DOHH2 (cell line): ENCODE results near the gene SCD.

Experiments used
- H3F3A ChIP-seq: fragments of 200-600 bp; sonication (generic), shearing (Covaris generic); 2 replicates; pipeline ENCODE4 v1.6.0; 2016; ENCODE audit warnings: antibody characterized with exemption, mild to moderate bottlenecking; ENCODE audit not compliant: control insufficient read depth, insufficient read depth
- H3K27ac ChIP-seq: fragments of 200-600 bp; sonication (generic); 2 replicates; pipeline ENCODE4 v1.5.1; 2014; ENCODE audit warnings: low read depth, mild to moderate bottlenecking, low read length, moderate library complexity
- H3K27me3 ChIP-seq: fragments of 200-600 bp; sonication (generic); 2 replicates; pipeline ENCODE4 v1.6.1; 2014; ENCODE audit warnings: mild to moderate bottlenecking, low read length, mixed read lengths; ENCODE audit not compliant: control insufficient read depth
- H3K36me3 ChIP-seq: fragments of 200-600 bp; sonication (generic); 2 replicates; pipeline ENCODE4 v1.6.1; 2014; ENCODE audit warnings: mild to moderate bottlenecking, low read length, moderate library complexity, mixed read lengths; ENCODE audit not compliant: control insufficient read depth
- H3K4me1 ChIP-seq: fragments of 200-600 bp; sonication (generic); 2 replicates; pipeline ENCODE4 v1.6.1; 2014; ENCODE audit warnings: mild to moderate bottlenecking, low read length, mixed read lengths; ENCODE audit not compliant: control insufficient read depth
- H3K4me2 ChIP-seq: fragments of 200-600 bp; sonication (generic); 2 replicates; pipeline ENCODE4 v1.6.0; 2014; ENCODE audit warnings: mild to moderate bottlenecking, low read length, moderate library complexity
- H3K4me3 ChIP-seq: fragments of 200-600 bp; sonication (generic); 2 replicates; pipeline ENCODE4 v1.5.1; 2014; ENCODE audit warnings: mild to moderate bottlenecking, low read length, mixed read lengths
- H3K79me2 ChIP-seq: fragments of 200-600 bp; sonication (generic); 2 replicates; pipeline ENCODE4 v1.6.1; 2014; ENCODE audit warnings: mild to moderate bottlenecking, low read length, mixed read lengths; ENCODE audit not compliant: control insufficient read depth
- H3K9me2 ChIP-seq: fragments of 200-600 bp; sonication (generic); replicated peaks from 2 replicates; pipeline ENCODE4 v1.6.1; 2014; ENCODE audit warnings: mild to moderate bottlenecking, low read length, mixed read lengths; ENCODE audit not compliant: control insufficient read depth
- H3K9me3 ChIP-seq: fragments of 200-600 bp; sonication (generic); 2 replicates; pipeline ENCODE4 v1.6.1; 2014; ENCODE audit warnings: antibody characterized with exemption, low read length, mixed read lengths; ENCODE audit not compliant: control insufficient read depth, insufficient read depth
- H4K20me1 ChIP-seq: fragments of 200-600 bp; sonication (generic); 2 replicates; pipeline ENCODE4 v1.6.0; 2014; ENCODE audit warnings: low read depth, mild to moderate bottlenecking, antibody characterized with exemption, low read length, moderate library complexity; ENCODE audit not compliant: control insufficient read depth, insufficient read depth
- EZH2phosphoT487 ChIP-seq: fragments of 200-600 bp; sonication (generic); IDR thresholded peaks from 2 replicates; pipeline ENCODE4 v1.6.1; 2017; ENCODE audit warnings: borderline replicate concordance, mild to moderate bottlenecking, antibody characterized with exemption, low read length, moderate library complexity, mixed read lengths
- TF ChIP-seq, protein P1 (sequence below): fragments of 200-600 bp; sonication (generic); IDR thresholded peaks from one replicate; pipeline ENCODE4 v1.5.1; 2014; ENCODE audit warnings: antibody characterized with exemption, mild to moderate bottlenecking, low read depth, low read length; ENCODE audit not compliant: poor library complexity, severe bottlenecking

The SCD gene

DNA sequence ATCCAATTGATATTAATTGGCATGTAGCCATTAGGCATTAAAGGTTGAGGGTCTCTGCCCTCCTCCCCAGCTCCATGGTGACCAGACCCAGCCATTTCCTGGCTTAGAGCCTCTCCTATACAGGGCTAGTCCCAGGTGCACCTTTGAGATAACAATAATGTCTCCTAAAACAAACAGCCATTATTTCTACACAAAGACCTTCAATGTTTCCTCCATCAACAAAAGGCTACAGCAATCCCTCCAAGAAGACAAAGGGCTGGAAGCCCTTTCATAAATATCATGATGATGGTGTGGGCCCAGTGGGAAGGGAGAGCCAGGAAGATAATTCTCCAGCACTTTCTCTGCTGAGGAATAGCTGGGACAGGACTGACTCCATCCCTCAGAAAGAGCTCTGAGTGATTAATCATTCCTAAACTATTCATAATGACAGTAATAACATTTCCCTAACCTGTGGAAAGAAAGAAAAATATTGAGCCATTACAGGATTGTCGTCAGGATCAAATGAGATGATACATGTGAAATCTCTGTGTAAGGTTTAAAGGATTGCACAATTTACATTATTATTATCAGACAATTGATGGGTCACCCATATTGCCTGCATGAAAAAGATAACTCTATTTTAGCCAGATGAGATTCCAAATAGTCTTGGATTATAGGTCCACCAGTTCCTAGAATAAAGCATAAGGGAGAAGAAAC lies 27.2 kb upstream of the SCD start:
- no peaks in the 10 kb centered on the region for H3K4me1 ChIP-seq
- TF ChIP-seq, protein P1, sequence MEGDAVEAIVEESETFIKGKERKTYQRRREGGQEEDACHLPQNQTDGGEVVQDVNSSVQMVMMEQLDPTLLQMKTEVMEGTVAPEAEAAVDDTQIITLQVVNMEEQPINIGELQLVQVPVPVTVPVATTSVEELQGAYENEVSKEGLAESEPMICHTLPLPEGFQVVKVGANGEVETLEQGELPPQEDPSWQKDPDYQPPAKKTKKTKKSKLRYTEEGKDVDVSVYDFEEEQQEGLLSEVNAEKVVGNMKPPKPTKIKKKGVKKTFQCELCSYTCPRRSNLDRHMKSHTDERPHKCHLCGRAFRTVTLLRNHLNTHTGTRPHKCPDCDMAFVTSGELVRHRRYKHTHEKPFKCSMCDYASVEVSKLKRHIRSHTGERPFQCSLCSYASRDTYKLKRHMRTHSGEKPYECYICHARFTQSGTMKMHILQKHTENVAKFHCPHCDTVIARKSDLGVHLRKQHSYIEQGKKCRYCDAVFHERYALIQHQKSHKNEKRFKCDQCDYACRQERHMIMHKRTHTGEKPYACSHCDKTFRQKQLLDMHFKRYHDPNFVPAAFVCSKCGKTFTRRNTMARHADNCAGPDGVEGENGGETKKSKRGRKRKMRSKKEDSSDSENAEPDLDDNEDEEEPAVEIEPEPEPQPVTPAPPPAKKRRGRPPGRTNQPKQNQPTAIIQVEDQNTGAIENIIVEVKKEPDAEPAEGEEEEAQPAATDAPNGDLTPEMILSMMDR = no peak
- TF ChIP-seq EZH2phosphoT487 = no peak
- H3F3A ChIP-seq = no peaks in the 10 kb centered on the region
- H3K79me2 ChIP-seq = no peaks in the 10 kb centered on the region
- no peak overlapping the region for H3K4me3 ChIP-seq
- H3K36me3 ChIP-seq = no peaks in the 10 kb centered on the region
- H3K9me2 ChIP-seq = no peaks in the 10 kb centered on the region
- H3K27ac ChIP-seq = no peak overlapping the region
- H3K9me3 ChIP-seq = no peaks in the 10 kb centered on the region
- no peak overlapping the region for H3K4me2 ChIP-seq
- H4K20me1 ChIP-seq = no peaks in the 10 kb centered on the region
- H3K27me3 ChIP-seq = peaks cover 26% of the 10 kb centered on the region

DNA sequence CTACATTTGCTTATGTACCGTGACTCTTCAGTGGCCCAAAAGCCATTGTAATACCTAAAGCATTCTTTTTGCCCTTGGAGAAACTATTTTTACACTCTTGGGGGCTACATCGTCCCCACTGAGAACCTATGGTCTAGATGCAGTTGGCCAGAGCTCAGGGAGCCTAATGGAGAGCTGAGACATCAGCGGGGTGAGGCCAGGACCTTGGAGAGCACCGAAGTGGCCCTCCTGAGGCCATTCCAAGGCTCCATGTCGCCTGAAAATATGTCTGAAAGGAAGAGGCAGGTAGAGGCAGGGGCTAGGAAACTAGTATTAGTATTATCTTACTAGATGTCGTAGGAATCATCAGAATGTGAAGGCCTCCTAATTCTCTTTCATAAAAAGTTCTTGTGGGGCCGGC lies 21.9 kb upstream of the SCD start:
- no peaks in the 10 kb centered on the region for H3K9me3 ChIP-seq
- no peaks in the 10 kb centered on the region for H3K36me3 ChIP-seq
- H3K27ac ChIP-seq = no peak overlapping the region
- peaks cover 16% of the 10 kb centered on the region for H3K4me1 ChIP-seq
- H4K20me1 ChIP-seq = no peaks in the 10 kb centered on the region
- H3K27me3 ChIP-seq = peaks cover 13% of the 10 kb centered on the region
- no peaks in the 10 kb centered on the region for H3F3A ChIP-seq
- H3K79me2 ChIP-seq = no peaks in the 10 kb centered on the region
- H3K4me3 ChIP-seq = no peak overlapping the region
- no peak for TF ChIP-seq EZH2phosphoT487
- TF ChIP-seq, protein P1 = no peak
- H3K4me2 ChIP-seq = no peak overlapping the region
- no peaks in the 10 kb centered on the region for H3K9me2 ChIP-seq

DNA sequence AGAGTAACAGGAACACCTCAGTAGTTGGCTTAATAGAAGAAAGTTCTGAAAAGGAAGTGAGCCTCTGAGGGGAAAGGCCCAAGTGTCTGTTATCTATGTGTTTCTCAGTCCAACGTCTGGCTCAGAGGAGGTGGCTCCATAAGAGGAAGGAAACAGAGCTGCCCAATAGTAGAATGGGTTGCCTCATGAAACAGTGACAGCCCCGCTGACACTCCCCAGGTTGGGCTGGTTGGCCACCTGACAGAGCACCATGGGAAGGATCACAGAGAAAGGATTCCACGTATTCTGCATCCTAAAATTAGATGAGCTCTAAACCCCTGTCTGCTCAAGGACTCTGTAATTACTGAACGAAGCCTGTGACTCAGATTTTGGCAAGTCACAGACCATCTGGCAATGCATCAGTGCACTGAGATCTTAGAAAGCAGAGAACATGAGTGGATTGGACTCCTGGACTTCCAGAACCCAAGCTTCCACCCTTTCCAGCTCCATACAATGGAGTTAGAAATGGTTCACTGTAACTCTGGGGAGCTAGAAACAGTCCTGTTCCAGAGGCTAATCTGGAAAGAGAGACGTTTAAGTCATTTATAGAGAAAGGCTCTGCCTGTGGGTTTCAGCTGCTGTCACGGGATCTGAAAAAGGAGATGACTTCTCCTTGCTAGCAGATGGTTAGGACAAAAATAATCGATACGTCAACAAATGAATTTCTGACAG lies 19.9 kb upstream of the SCD start:
- no peaks in the 10 kb centered on the region for H3F3A ChIP-seq
- no peaks in the 10 kb centered on the region for H4K20me1 ChIP-seq
- H3K79me2 ChIP-seq = no peaks in the 10 kb centered on the region
- peaks cover 16% of the 10 kb centered on the region for H3K4me1 ChIP-seq
- no peaks in the 10 kb centered on the region for H3K36me3 ChIP-seq
- H3K9me3 ChIP-seq = no peaks in the 10 kb centered on the region
- no peak for TF ChIP-seq EZH2phosphoT487
- TF ChIP-seq, protein P1 = no peak
- peaks cover 12% of the 10 kb centered on the region for H3K27me3 ChIP-seq
- 0 out of 2 replicates have a peak overlapping the region, but pooled peaks have one; percentile 8 for H3K4me3 ChIP-seq
- no peaks in the 10 kb centered on the region for H3K9me2 ChIP-seq
- peak overlapping the region; percentile 40 for H3K4me2 ChIP-seq
- H3K27ac ChIP-seq = 0 out of 2 replicates have a peak overlapping the region, but pooled peaks have one; percentile 19
